ENCODE measurements around the gene FRMD1. TPM values are rescaled to one million over a fixed set of nuclear protein-coding genes. Genes with fewer than 3 reads are reported as not detected.

The FRMD1 gene
- polyA plus RNA-seq, 3 donors: not detected

DNA sequence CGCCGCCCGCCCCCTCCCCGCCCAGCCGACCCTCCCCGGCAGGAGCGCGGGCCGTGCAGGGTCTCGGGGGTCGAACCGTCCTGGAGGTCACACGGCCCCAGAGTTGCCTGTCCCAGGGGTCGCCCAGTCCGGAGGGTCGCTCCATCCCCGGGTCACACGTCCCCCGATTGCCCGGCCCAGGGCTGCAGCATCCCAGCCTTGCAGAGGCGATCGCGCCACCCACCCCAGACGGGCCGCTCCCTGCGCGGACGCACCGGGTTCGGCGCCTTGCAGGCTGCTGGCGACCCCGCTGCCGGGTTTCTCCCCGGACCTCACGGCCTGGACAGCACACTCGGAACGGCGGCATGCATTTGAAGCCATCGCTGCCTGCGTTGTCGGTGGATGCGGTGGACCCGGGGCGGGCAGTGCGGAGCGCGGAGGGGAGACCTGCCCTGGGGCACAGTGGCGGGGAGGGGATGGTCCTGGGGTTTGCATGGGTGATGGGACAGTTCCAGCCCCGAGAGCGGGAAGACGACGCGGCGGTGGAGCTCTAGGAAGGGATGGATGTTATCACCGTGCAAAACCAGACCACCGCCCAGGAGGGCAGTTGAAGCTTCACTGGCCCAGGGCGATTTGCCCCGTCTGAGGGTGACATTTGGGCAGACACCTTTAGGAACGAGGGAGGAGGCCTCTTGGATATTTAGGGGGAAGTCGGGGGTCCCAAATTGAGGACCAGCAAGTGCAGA lies 22.7 kb upstream of the FRMD1 start:
- H3K79me2 ChIP-seq (ENCODE audit: insufficient read depth, low read length): no peaks in the 10 kb centered on the region
- H4K20me1 ChIP-seq (ENCODE audit: insufficient read depth, low read length): no peaks in the 10 kb centered on the region
- no peak overlapping the region for H3K27ac ChIP-seq (ENCODE audit: low read depth in 1 of 2, low read length in 2 of 2)
- Mint-ChIP-seq H3K27ac (no peak overlapping the region), H3K36me3 (no peaks in the 10 kb centered on the region), H3K9me3 (peaks cover 0 to 2% (median 0%) of the 10 kb centered on the region in 7 donors), H3K4me1 (no peaks in the 10 kb centered on the region), H3K4me3 (peak overlapping the region in 1 of 2 donors; percentile 59), H3K27me3 (ENCODE audit: low read depth in 3 of 3) (peaks cover 35 to 48% (median 37%) of the 10 kb centered on the region in 3 donors)
- no peak for DNase-seq
- H3K27me3 ChIP-seq (ENCODE audit: control insufficient read depth in 2 of 2, insufficient read depth in 2 of 2, low read length in 2 of 2): peaks cover 12 to 34% of the 10 kb centered on the region in 2 donors
- H2AFZ ChIP-seq (ENCODE audit: insufficient read depth, low read depth, low read length, poor library complexity, severe bottlenecking): no peak overlapping the region
- intact Hi-C loops (cut with micrococcal nuclease): no loop called here
- H3K9me3 ChIP-seq (replicated peaks in 1 of 2; ENCODE audit: control insufficient read depth in 1 of 2, insufficient read depth in 1 of 2, low read length in 2 of 2): no peaks in the 10 kb centered on the region
- WGBS (ENCODE audit: insufficient coverage): 5% methylated on average over 61 of the region's 61 CpGs
- no peak overlapping the region for H3K4me3 ChIP-seq (replicated peaks in 1 of 3; ENCODE audit: low read depth in 2 of 3, low read length in 3 of 3)
- no peak for TF ChIP-seq CTCF (IDR thresholded peaks at IDR 0.05)
- H3K4me2 ChIP-seq (replicated peaks; ENCODE audit: extremely low read depth, low read length, poor library complexity, severe bottlenecking): no peak overlapping the region
- H3K36me3 ChIP-seq (replicated peaks in 1 of 2; ENCODE audit: control insufficient read depth in 1 of 2, insufficient read depth in 2 of 2, low read length in 2 of 2): no peaks in the 10 kb centered on the region
- H3K4me1 ChIP-seq (ENCODE audit: control insufficient read depth in 1 of 2, insufficient read depth in 2 of 2, low read length in 2 of 2): no peaks in the 10 kb centered on the region
- no peak overlapping the region for H3K9ac ChIP-seq (ENCODE audit: insufficient read depth, low read length, poor library complexity, severe bottlenecking)

- Histone ChIP-seq H3K4me3 (replicated peaks in 1 of 3; ENCODE audit: low read depth in 2 of 3, low read length in 3 of 3) (no peak overlapping the region), H3K4me2 (replicated peaks; ENCODE audit: extremely low read depth, low read length, poor library complexity, severe bottlenecking) (no peak overlapping the region), H3K36me3 (replicated peaks in 1 of 2; ENCODE audit: control insufficient read depth in 1 of 2, insufficient read depth in 2 of 2, low read length in 2 of 2) (no peaks in the 10 kb centered on the region), H4K20me1 (ENCODE audit: insufficient read depth, low read length) (no peaks in the 10 kb centered on the region), H3K9me3 (replicated peaks in 1 of 2; ENCODE audit: control insufficient read depth in 1 of 2, insufficient read depth in 1 of 2, low read length in 2 of 2) (no peaks in the 10 kb centered on the region), H2AFZ (ENCODE audit: insufficient read depth, low read depth, low read length, poor library complexity, severe bottlenecking) (no peak overlapping the region), H3K27me3 (ENCODE audit: control insufficient read depth in 2 of 2, insufficient read depth in 2 of 2, low read length in 2 of 2) (peaks cover 12 to 34% of the 10 kb centered on the region in 2 donors), H3K4me1 (ENCODE audit: control insufficient read depth in 1 of 2, insufficient read depth in 2 of 2, low read length in 2 of 2) (no peaks in the 10 kb centered on the region), H3K79me2 (ENCODE audit: insufficient read depth, low read length) (no peaks in the 10 kb centered on the region), H3K9ac (ENCODE audit: insufficient read depth, low read length, poor library complexity, severe bottlenecking) (no peak overlapping the region), H3K27ac (ENCODE audit: low read depth in 1 of 2, low read length in 2 of 2) (no peak overlapping the region)
- intact Hi-C loops (cut with micrococcal nuclease): no loop called here
- Mint-ChIP-seq H3K27ac (no peak overlapping the region), H3K36me3 (no peaks in the 10 kb centered on the region), H3K4me1 (no peaks in the 10 kb centered on the region), H3K4me3 (peak overlapping the region in 1 of 2 donors; percentile 59), H3K27me3 (ENCODE audit: low read depth in 3 of 3) (peaks cover 34 to 44% (median 37%) of the 10 kb centered on the region in 3 donors), H3K9me3 (peaks cover 0 to 2% (median 0%) of the 10 kb centered on the region in 7 donors)
- WGBS (ENCODE audit: insufficient coverage): 3% methylated on average over 42 of the region's 52 CpGs
- TF ChIP-seq CTCF (IDR thresholded peaks at IDR 0.05): no peak
- DNase-seq: no peak
These were observed 22.0 kb upstream of the FRMD1 start for GRCh38 chr6:168100803-168101589.

Measured in CD14-positive monocyte (primary cell).